OCI-LY7 (cell line): Measurements from ENCODE around the gene TFIP11.

Experiments
- CTCF ChIP-seq: fragments of 200-600 bp; sonication (generic); conservative IDR thresholded peaks from 2 replicates; pipeline ENCODE4 v1.5.1; 2014; ENCODE audit warnings: mild to moderate bottlenecking, antibody characterized with exemption, low read length, moderate library complexity, mixed read lengths
- EZH2phosphoT487 ChIP-seq: fragments of 200-600 bp; sonication (generic); IDR thresholded peaks from 2 replicates; pipeline ENCODE4 v1.6.1; 2018; ENCODE audit warnings: low read depth, borderline replicate concordance, mild to moderate bottlenecking, mixed run types, antibody characterized with exemption, low read length, moderate library complexity, mixed read lengths

- TF ChIP-seq CTCF: no peak
- TF ChIP-seq EZH2phosphoT487: no peak
Measured at GRCh38 chr22:26503758-26504157, 8.5 kb downstream of the TFIP11 start.
